PFSK-1 (cell line): ENCODE data around the gene TBXAS1.

Experiments
- POLR2AphosphoS5 ChIP-seq: IDR thresholded peaks from 2 replicates; pipeline ENCODE4 v1.6.1; 2012; ENCODE audit warnings: low read depth, mild to moderate bottlenecking, control low read depth, low read length, moderate library complexity
- REST ChIP-seq, 2 experiments: IDR thresholded peaks; 2 replicates each; pipeline versions ENCODE4 v1.6.1 to v1.8.0; 2011 to 2012; ENCODE audit warnings: low read depth in 2 of 2, low read length in 2 of 2, control low read depth in 1 of 2, inconsistent platforms in 1 of 2, mild to moderate bottlenecking in 1 of 2, moderate library complexity in 1 of 2; ENCODE audit not compliant: insufficient read depth in 1 of 2

GRCh38 chr7:139893461-139893860 lies 64.4 kb downstream of the TBXAS1 start:
- TF ChIP-seq POLR2AphosphoS5 (no peak), REST (IDR thresholded peaks at IDR 0.05; ENCODE audit: insufficient read depth in 1 of 2, low read depth in 2 of 2, low read length in 2 of 2) (no peak)
